ENCODE data around the gene PXK. TPM values are rescaled to one million over a fixed set of nuclear protein-coding genes. Genes with fewer than 3 reads are reported as not detected.

The PXK gene
- total RNA-seq, 1 donor from 2014 or later, result 14.3 TPM

DNA sequence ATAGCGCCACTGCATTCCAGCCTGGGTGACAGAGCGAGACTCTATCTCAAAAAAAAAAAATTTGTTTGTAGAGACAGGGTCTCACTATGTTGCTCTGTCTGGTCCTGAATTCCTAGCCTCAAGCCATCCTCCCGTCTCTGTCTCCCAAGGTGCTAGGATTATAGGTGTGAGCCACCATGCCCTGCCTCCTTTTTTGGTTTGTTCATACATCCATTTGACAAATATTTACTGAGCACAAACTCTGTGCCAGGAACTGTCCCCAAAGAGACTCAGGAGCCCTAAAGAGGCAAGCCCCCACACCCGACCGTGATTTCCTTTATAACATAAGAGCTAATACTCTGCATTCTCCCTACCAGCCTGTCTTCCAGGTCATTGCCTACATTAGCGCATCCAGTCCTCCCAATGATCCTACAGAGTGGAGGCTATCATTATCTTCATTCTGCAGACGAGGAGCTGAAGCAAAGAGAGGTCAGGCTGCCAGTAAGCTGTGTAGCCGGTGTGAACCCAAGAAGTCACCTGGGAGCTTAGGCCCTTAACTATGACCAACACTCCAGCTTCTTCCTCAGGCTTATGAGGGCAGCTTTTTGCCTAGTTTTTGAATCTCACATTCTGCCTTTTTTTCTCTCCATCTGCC is 6.3 kb upstream of the PXK start:
- Mint-ChIP-seq H3K4me1 (peaks cover 15% of the 10 kb centered on the region), H3K36me3 (no peaks in the 10 kb centered on the region), H3K27ac (no peak overlapping the region), H3K9me3 (no peaks in the 10 kb centered on the region), H3K27me3 (ENCODE audit: insufficient read depth, low read depth) (no peaks in the 10 kb centered on the region), H3K4me3 (no peak overlapping the region)
- Histone ChIP-seq H3K4me1 (peaks cover 8% of the 10 kb centered on the region), H3K4me2 (no peak overlapping the region), H4K20me1 (ENCODE audit: low read depth) (peaks cover 4% of the 10 kb centered on the region), H2AFZ (replicated peaks) (no peak overlapping the region), H3K4me3 (no peak overlapping the region), H3K9me3 (ENCODE audit: low read depth) (no peaks in the 10 kb centered on the region), H3K36me3 (no peaks in the 10 kb centered on the region), H3F3A (ENCODE audit: low read depth) (peaks cover 11% of the 10 kb centered on the region), H3K79me2 (ENCODE audit: low read depth) (no peaks in the 10 kb centered on the region), H3K27me3 (peaks cover 4% of the 10 kb centered on the region), H3K27ac (no peak overlapping the region), H3K9ac (no peak overlapping the region)
- no peak for DNase-seq (ENCODE audit: low spot score)
- no peak for TF ChIP-seq EZH2 (IDR thresholded peaks at IDR 0.05)
- no peak for TF ChIP-seq EZH2phosphoT487 (IDR thresholded peaks at IDR 0.05)
- TF ChIP-seq, protein P1, sequence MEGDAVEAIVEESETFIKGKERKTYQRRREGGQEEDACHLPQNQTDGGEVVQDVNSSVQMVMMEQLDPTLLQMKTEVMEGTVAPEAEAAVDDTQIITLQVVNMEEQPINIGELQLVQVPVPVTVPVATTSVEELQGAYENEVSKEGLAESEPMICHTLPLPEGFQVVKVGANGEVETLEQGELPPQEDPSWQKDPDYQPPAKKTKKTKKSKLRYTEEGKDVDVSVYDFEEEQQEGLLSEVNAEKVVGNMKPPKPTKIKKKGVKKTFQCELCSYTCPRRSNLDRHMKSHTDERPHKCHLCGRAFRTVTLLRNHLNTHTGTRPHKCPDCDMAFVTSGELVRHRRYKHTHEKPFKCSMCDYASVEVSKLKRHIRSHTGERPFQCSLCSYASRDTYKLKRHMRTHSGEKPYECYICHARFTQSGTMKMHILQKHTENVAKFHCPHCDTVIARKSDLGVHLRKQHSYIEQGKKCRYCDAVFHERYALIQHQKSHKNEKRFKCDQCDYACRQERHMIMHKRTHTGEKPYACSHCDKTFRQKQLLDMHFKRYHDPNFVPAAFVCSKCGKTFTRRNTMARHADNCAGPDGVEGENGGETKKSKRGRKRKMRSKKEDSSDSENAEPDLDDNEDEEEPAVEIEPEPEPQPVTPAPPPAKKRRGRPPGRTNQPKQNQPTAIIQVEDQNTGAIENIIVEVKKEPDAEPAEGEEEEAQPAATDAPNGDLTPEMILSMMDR (IDR thresholded peaks at IDR 0.05), result no peak

DNA sequence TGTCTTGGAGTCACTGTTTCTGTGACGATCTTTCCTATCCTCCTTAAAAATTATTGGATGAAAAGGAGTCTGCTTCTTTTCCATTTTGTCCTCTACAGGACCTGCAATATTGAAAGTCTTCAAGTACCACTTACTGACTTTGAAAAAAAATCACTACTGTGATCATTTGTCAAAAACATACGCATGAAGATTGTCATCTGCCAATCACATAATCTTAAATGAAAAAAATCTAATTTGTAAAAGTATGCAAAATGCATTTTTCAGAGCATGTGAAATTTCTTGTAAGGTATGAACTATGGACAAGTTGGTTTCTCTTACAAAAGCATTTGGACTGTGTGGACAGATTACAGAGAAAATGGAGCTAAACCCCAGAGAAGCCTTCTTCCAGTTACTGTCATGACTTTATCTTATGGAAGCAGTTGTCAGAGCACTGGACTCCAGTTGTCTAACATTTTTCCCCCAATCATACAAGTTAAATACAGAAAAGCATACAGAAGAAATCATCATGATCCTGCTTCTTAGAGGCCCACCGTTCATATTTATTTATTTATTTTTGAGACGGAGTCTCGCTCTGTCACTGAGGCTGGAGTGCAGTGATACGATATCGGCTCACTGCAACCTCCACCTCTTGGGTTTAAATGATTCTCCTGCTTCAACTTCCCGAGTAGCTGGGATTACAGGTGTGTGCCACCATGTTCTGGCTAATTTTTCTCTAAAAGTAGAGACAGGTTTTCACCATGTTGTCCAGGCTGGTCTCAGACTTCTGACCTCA is 3.4 kb upstream of the PXK start:
- H3K4me1 Mint-ChIP-seq, result peaks cover 18% of the 10 kb centered on the region
- no peaks in the 10 kb centered on the region for H3K9me3 Mint-ChIP-seq
- H3K4me3 ChIP-seq, result no peak overlapping the region
- no peak overlapping the region for H3K27ac ChIP-seq
- H3K79me2 ChIP-seq (ENCODE audit: low read depth), result no peaks in the 10 kb centered on the region
- peaks cover 16% of the 10 kb centered on the region for H3K27me3 ChIP-seq
- H3F3A ChIP-seq (ENCODE audit: low read depth), result peaks cover 15% of the 10 kb centered on the region
- H3K36me3 ChIP-seq, result no peaks in the 10 kb centered on the region
- H3K9ac ChIP-seq, result no peak overlapping the region
- H3K4me1 ChIP-seq, result peaks cover 11% of the 10 kb centered on the region
- no peak overlapping the region for H3K4me2 ChIP-seq
- no peak overlapping the region for H3K4me3 Mint-ChIP-seq
- no peaks in the 10 kb centered on the region for H3K36me3 Mint-ChIP-seq
- peaks cover 5% of the 10 kb centered on the region for H3K27me3 Mint-ChIP-seq (ENCODE audit: insufficient read depth, low read depth)
- no peak overlapping the region for H2AFZ ChIP-seq (replicated peaks)
- H3K9me3 ChIP-seq (ENCODE audit: low read depth), result no peaks in the 10 kb centered on the region
- TF ChIP-seq EZH2phosphoT487 (IDR thresholded peaks at IDR 0.05) (no peak), EZH2 (IDR thresholded peaks at IDR 0.05) (no peak)
- TF ChIP-seq, protein P1 (IDR thresholded peaks at IDR 0.05), result no peak
- DNase-seq (ENCODE audit: low spot score), result no peak
- H3K27ac Mint-ChIP-seq, result no peak overlapping the region
- no peaks in the 10 kb centered on the region for H4K20me1 ChIP-seq (ENCODE audit: low read depth)

DNA sequence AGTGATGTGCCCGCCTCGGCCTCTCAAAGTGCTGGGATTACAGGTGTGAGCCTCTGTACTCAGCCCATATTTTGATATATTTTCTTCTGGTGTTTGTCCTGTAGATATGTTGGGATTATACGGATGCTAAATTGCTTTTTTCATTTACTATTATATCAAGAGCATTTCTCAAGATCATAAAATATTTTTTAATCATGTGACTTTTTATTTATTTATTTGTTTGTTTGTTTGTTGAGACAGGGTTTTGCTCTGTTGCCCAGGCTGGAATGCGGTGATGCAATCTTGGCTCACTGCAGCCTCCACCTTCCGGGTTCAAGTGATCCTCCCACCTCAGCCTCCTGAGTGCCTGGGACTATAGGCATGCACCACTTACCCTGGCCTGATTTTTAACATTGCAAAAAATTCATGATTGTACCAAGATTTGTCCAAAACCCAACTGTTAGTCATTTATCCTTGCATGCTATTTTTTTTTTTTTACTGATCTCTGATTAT is 2.7 kb upstream of the PXK start:
- H3F3A ChIP-seq (ENCODE audit: low read depth), result peaks cover 14% of the 10 kb centered on the region
- H3K9me3 Mint-ChIP-seq, result no peaks in the 10 kb centered on the region

More for the DNA sequence above, 2.7 kb upstream of the PXK start:
- H3K27me3 ChIP-seq, result peaks cover 16% of the 10 kb centered on the region
- H3K4me2 ChIP-seq, result no peak overlapping the region
- DNase-seq (ENCODE audit: low spot score), result no peak
- no peak overlapping the region for H3K27ac ChIP-seq
- H3K27ac Mint-ChIP-seq, result no peak overlapping the region
- H3K4me3 Mint-ChIP-seq, result no peak overlapping the region
- TF ChIP-seq, protein P1 (IDR thresholded peaks at IDR 0.05), result no peak
- TF ChIP-seq EZH2 (IDR thresholded peaks at IDR 0.05) (no peak), EZH2phosphoT487 (IDR thresholded peaks at IDR 0.05) (no peak)
- peaks cover 20% of the 10 kb centered on the region for H3K4me1 Mint-ChIP-seq
- no peaks in the 10 kb centered on the region for H3K9me3 ChIP-seq (ENCODE audit: low read depth)
- H3K9ac ChIP-seq, result no peak overlapping the region
- H3K36me3 Mint-ChIP-seq, result no peaks in the 10 kb centered on the region
- H3K79me2 ChIP-seq (ENCODE audit: low read depth), result no peaks in the 10 kb centered on the region
- H3K27me3 Mint-ChIP-seq (ENCODE audit: insufficient read depth, low read depth), result peaks cover 9% of the 10 kb centered on the region
- no peaks in the 10 kb centered on the region for H3K36me3 ChIP-seq
- no peak overlapping the region for H2AFZ ChIP-seq (replicated peaks)
- no peak overlapping the region for H3K4me3 ChIP-seq
- H4K20me1 ChIP-seq (ENCODE audit: low read depth), result no peaks in the 10 kb centered on the region
- H3K4me1 ChIP-seq, result peaks cover 14% of the 10 kb centered on the region
